ENCODE measurements around the gene DAGLB.

DAGLB gene

GRCh38 chr7:6375348-6376101, 72.2 kb downstream of the DAGLB start:
- peak overlapping the region; percentile 71 for H3K9ac ChIP-seq (ENCODE audit: low read length)
- H3K36me3 ChIP-seq (ENCODE audit: insufficient read depth, low read length), result peaks cover 4% of the 10 kb centered on the region
- H3K4me2 ChIP-seq (ENCODE audit: low read length), result peak overlapping the region; percentile 83
- H2AFZ ChIP-seq (ENCODE audit: low read length), result no peak overlapping the region
- peak overlapping the region; percentile 81 for H3K27ac ChIP-seq (ENCODE audit: low read depth, low read length, poor library complexity, severe bottlenecking)
- peaks cover 56% of the 10 kb centered on the region for H3K79me2 ChIP-seq (ENCODE audit: insufficient read depth, low read length)
- no peaks in the 10 kb centered on the region for H3K27me3 ChIP-seq (ENCODE audit: insufficient read depth, low read length)
- no peaks in the 10 kb centered on the region for H3F3A ChIP-seq (ENCODE audit: insufficient read depth, low read length)
- no peak for TF ChIP-seq CTCF (IDR thresholded peaks at IDR 0.05; ENCODE audit: low read length)
- no peak for TF ChIP-seq EZH2 (IDR thresholded peaks at IDR 0.05; ENCODE audit: borderline replicate concordance, low read length)
- no peaks in the 10 kb centered on the region for H3K9me3 ChIP-seq (ENCODE audit: low read length)
- H3K4me1 ChIP-seq (ENCODE audit: insufficient read depth, low read length, severe bottlenecking), result peaks cover 39% of the 10 kb centered on the region
- H3K4me3 ChIP-seq (ENCODE audit: low read depth, low read length, poor library complexity, severe bottlenecking), result peak overlapping the region; percentile 71
- no peaks in the 10 kb centered on the region for H3K9me2 ChIP-seq (ENCODE audit: low read depth, low read length)
- H4K20me1 ChIP-seq (ENCODE audit: insufficient read depth, low read length), result no peaks in the 10 kb centered on the region

- no peaks in the 10 kb centered on the region; the same call in 1 of the 2 replicates for H3K36me3 ChIP-seq (ENCODE audit: insufficient read depth, low read length)
- no peak overlapping the region for H3K9ac ChIP-seq (ENCODE audit: low read length)
- H3K27me3 ChIP-seq (ENCODE audit: insufficient read depth, low read length), result no peaks in the 10 kb centered on the region; the same call in 1 of the 2 replicates
- no peak overlapping the region for H3K4me3 ChIP-seq (ENCODE audit: low read depth, low read length, poor library complexity, severe bottlenecking)
- H3F3A ChIP-seq (ENCODE audit: insufficient read depth, low read length), result no peaks in the 10 kb centered on the region
- no peak for TF ChIP-seq CTCF (IDR thresholded peaks at IDR 0.05; ENCODE audit: low read length)
- no peak for TF ChIP-seq EZH2 (IDR thresholded peaks at IDR 0.05; ENCODE audit: borderline replicate concordance, low read length)
- H3K4me2 ChIP-seq (ENCODE audit: low read length), result no peak overlapping the region
- no peak overlapping the region for H2AFZ ChIP-seq (ENCODE audit: low read length)
- H3K9me2 ChIP-seq (ENCODE audit: low read depth, low read length), result no peaks in the 10 kb centered on the region
- H3K27ac ChIP-seq (ENCODE audit: low read depth, low read length, poor library complexity, severe bottlenecking), result no peak overlapping the region
- peaks cover 8% of the 10 kb centered on the region for H3K4me1 ChIP-seq (ENCODE audit: insufficient read depth, low read length, severe bottlenecking)
- H3K79me2 ChIP-seq (ENCODE audit: insufficient read depth, low read length), result no peaks in the 10 kb centered on the region
- H3K9me3 ChIP-seq (ENCODE audit: low read length), result no peaks in the 10 kb centered on the region
- no peaks in the 10 kb centered on the region for H4K20me1 ChIP-seq (ENCODE audit: insufficient read depth, low read length)
These were observed 80.0 kb downstream of the DAGLB start for GRCh38 chr7:6367701-6368211.

GRCh38 chr7:6365451-6365850, 82.3 kb downstream of the DAGLB start:
- Histone ChIP-seq H3F3A (ENCODE audit: insufficient read depth, low read length) (no peaks in the 10 kb centered on the region), H3K4me1 (ENCODE audit: insufficient read depth, low read length, severe bottlenecking) (peaks cover 7% of the 10 kb centered on the region), H3K9me3 (ENCODE audit: low read length) (no peaks in the 10 kb centered on the region)

More at GRCh38 chr7:6365451-6365850, 82.3 kb downstream of the DAGLB start:
- no peak overlapping the region for H2AFZ ChIP-seq (ENCODE audit: low read length)
- no peak overlapping the region for H3K9ac ChIP-seq (ENCODE audit: low read length)
- H3K79me2 ChIP-seq (ENCODE audit: insufficient read depth, low read length), result no peaks in the 10 kb centered on the region
- H3K27ac ChIP-seq (ENCODE audit: low read depth, low read length, poor library complexity, severe bottlenecking), result no peak overlapping the region
- no peaks in the 10 kb centered on the region for H4K20me1 ChIP-seq (ENCODE audit: insufficient read depth, low read length)
- H3K9me2 ChIP-seq (ENCODE audit: low read depth, low read length), result no peaks in the 10 kb centered on the region
- no peak overlapping the region for H3K4me2 ChIP-seq (ENCODE audit: low read length)
- H3K4me3 ChIP-seq (ENCODE audit: low read depth, low read length, poor library complexity, severe bottlenecking), result no peak overlapping the region
- no peaks in the 10 kb centered on the region for H3K36me3 ChIP-seq (ENCODE audit: insufficient read depth, low read length)
- TF ChIP-seq CTCF (IDR thresholded peaks at IDR 0.05; ENCODE audit: low read length) (no peak), EZH2 (IDR thresholded peaks at IDR 0.05; ENCODE audit: borderline replicate concordance, low read length) (no peak)
- H3K27me3 ChIP-seq (ENCODE audit: insufficient read depth, low read length), result no peaks in the 10 kb centered on the region; the same call in 1 of the 2 replicates

All from OCI-LY1 (cell line).